ENCODE data around the gene KMO.
A peak's percentile ranks its signal among the peaks of the same experiment; 100 is the strongest.

Gene KMO

DNA sequence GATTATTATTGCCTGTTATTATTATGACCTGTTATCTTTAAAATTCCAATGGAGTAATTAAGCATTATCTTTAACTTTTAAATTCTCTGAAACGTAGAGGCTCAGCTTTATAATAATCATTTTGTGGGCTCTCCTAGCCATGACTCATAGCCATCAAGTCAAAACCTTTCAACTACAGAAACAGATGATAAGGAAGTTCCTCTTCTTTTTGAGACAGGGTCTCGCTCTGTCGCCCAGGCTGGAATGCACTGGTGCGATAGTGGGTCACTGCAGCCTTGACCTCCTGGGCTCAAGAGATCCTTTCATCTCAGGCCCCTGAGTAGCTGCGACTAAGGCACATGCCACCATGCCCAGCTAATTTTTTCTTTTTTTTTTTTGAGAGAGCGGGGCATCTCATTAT, 64.5 kb downstream of the KMO start:
- DNase-seq = no peak

DNA sequence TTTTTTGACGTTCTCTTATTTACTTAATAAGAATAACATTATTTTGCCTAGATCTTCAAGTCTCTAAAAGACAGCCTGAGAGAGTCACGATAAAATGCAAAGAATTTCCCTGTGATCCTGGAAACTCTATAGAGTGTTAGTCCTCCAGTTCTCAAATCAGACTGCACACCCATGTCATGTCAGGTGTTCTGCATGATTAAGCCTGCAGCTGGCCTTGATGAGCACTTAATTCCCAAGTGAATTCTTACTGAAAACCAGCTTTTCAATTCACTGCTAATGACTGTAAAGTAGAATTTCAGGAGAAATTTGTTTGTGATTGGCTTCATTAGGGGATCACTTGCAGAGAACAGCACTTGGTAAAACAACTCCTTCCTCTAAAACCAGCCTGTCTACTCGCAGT, 66.1 kb downstream of the KMO start:
- DNase-seq = no peak

DNA sequence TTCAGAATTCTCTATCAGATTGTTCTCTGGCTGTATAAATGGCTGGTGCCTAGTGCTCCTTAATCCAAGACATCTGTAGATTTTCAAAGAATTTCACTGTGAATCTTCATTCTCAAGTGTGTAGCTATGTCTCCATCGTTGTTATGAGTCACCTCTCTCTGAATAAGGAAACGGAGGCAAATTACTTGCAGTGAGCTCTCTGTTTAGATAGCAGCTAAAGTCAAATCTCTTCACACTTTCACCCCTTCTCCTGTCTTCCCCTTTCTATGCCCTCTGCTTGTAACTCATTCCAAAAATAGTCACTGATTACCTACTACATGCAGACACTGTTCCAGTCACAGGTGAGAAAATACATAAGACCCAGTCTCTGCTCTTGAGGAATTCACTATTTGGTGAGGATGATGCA, 68.3 kb downstream of the KMO start:
- no peak for DNase-seq

DNA sequence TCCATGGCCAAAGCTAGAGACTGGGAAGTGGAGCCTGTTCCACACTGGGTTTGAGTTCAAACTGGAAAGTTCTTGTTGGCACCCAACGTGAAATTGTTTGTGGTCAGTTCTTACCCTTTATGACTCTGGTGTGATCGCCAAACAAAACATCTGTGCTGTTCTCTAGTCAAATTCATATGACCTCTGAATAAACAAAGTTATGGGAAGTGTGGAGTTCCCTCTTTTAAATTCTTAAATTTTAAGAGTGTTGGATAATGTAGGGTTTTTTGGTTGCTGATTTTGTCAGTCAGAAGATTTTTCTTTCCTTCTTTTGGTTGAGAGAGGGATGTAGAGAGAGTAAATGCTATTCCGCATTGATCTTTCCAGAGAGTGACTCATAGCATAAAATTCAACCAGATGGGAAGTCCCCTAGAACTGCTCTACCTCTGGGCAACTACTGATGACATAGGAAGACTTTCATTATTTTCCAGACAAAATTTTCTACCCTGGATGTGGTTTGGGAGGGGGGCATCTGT, 71.6 kb downstream of the KMO start:
- DNase-seq = no peak

DNA sequence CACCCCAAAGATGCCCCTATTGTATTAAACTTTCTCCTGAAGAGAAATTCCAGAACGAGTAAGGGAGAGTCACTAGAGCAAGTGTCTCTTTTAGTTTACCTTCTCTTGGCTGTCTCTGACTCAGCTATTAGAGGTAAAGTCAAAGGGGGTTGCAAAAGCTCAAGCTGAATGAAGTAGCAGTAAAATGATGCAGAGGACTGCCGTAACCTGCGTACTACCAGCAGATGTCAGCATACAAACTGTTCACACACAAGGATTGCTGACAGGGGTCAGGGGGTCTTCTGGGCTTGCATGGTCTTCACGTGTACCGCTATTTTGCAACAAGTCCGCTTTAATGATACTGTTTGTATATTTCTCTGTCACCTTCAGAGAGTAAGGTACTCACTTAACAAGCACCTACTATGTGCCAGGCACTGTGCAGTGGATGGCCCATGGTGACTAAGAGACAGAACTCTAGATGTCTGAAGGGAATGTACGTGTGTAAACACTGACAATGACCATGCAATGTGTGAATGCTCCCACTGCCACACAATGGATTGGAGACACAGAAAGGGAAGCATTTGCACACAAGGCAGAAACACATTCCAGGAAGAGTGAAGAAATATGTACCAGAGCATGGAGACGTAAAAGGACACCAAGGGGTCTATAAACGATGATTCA, 73.1 kb downstream of the KMO start:
- no peak for DNase-seq

DNA sequence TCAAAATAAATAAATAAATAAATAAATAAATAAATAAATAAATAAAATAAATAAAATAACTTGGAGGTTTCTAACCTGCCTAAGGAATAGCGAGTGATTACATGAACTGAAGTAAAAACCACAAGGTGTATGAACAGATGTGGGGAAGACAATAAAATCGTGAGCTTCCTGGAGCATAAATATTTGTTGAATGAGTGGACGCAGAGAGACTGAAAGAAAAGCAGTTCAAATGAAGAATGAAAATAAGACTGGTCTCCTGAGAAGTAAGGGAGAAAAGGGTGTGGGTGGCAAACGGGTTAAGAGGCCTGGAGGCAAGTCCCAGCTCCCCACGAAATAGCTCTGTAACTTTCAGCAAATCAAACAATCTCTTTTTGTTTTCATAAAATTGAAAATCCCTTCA, 74.4 kb downstream of the KMO start:
- DNase-seq = no peak

DNA sequence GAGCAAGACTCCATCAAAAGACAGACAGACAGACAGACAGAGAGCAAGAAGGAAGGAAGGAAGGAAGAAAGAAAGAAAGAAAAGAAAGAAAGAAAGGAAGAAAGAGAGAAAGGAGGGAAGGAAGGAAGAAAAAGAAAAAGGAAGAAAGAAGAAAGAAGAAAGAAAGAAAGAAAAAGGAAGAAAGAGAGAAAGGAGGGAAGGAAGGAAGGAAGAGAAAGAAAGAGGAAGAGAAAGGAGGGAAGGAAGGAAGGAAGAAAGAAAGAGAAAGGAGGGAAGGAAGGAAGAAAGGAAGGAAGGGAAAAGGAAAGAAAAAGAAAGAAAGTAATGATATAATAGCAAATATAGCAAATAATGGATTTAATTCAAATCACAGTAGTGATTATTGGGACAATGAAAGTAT, 75.3 kb downstream of the KMO start:
- no peak for DNase-seq

DNA sequence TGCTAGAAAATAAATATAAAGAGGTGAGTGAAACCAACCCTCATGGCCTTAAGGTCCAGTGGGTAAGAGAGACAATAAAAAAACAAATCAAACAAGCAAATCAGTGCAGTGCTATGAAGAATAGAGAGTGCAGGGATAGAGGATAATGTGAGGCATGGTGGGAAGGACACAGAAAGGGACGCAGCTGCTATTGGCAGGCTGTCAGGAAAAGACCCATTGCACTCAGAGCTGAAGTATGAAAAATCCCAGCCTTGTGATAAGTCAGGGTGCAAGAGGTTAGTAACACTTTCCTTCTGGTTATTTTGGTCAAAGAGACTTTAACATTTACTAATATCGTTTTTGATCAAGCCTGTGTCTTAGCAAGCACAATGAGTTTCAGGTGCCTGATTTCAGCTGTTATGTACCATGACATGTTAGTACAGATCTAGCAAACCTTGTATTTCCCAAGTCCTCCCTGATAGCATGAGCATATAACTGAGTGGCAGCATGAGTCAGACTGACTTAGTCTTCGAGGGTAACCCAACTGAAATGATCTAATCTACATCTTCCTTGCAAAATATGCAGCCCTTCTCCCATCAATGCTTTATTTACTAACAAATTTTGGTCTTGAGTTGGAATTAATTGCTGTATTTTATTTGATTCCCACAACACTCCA, 76.3 kb downstream of the KMO start:
- DNase-seq = no peak

DNA sequence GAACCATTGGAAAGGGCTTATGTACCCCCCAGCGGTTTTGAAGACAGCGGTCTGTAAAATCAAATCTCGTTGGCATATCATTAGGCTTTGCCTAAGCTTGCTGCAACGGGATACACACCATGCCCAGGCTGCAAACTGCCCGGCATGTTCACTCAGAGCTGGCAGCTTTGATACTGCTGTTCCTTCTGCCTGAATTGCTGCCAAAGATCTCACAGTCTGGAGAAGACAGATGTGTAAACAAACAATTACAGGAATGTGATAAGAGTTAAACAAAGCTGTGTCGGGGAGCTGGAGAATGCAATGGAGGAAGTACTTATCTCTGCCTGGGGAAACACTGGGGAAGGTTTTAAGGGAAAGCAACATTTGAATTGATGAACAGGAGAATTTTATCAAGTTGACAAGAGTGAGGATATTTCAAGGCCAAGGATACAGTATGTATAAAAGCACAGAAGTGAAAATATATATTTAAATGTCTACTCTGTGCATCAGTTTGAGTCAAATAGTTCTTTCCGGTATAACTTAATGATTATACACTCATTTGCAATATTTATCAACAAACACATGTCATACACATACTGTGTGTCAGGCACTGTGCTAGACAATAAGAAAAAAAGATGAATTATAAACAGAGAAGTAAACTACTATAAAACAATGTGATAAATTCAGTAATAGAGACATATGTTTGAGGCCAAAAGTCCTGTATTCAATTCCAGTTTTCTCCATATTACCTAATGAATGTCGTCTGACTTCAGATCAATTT, 78.1 kb downstream of the KMO start:
- no peak for DNase-seq

DNA sequence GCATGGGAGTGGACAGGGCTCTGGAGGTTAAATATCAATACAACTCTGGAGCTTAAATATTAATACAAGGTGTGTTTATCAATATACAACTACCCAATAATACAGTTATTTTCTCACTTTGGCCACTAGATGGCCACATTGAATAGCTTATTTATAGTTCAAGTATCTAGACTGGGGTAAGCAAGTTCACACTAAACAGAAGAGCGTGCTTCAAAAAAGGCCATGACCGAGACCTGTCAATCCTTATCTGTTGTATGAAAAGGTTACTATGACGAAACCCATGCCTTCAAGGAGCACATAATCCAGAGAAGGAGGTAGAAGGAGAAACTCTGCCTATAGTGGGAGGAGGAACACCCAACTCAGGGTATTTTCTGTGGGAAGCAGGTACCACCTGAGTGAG, 78.9 kb downstream of the KMO start:
- DNase-seq = no peak

DNA sequence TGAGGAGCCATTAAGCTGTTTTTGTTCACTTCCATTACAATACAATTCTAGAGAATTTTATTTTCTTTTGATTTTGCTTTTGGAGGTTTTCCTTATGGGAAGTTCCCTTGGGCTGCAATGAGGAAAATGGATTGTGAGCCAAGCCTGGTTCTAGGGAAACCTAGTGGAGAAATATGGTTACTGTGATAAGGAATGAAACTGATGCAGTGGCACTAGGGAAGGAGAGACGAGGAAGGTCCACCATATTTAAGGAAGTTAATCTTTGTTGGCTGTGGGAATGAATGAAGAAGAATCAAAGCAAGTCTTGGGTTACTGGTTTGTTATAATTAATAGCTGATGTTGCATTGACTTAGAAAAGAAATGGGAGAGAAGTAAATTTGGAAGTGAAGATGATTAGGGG, 79.6 kb downstream of the KMO start:
- no peak for DNase-seq

DNA sequence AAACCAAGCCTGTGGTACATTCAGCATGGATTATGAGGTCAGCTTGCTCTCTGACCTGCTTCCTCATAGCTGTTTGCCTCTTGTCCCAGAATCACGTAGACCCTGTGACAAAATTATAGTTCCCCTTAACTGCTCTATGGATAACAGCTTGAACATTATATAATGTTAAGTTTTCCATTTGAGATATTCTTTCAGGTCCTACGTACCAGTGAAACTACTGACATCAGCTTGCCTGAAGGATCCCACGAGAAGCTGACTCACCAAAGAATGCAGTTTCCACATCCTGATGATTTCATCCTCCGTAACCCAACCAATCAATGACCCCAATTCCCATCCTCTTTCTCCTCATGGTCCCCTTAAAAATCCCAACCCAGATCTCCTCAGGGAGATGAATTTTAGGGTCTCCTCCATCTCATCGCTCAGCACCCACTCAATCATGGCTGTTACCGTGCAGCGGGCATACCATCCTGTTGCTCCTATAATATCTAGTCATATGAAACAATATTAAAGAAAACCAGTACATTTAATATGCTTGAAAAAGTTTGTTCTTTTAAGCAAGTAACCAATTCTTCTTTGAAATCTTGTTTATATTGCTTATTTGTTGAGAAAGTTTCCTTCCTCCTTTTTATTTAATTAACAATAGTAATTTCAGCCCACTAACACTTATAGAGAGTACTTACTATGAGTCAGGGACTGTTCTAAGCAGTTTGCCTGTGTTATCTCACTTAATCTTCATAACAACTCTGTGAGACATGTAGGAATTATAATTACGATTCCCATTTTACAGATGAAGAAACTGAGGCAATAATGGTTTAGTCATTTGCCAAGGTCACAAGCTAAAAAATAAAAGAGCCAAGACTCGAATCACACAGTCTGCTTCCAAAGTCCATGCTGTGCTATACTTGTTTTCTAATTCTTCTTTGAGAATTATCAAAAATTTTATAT, 80.6 kb downstream of the KMO start:
- no peak for DNase-seq

DNA sequence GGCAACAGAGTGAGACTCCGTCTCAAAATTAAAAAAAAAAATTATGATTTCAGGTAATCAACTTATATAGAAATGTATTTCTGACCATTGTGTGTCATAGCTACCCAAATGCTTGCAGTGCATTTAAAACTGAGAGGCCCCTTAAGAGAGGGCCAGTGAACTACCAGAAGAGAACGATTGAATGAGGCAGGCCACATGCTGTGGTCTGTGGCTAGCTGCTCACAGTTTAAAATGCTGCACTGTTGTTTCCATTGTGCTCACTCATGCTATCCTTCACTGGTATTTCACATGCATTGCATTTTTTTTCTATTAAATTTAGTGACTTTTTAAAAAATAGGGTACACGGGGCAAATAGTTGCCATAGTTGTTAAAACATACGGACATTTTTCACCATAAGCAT, 82.0 kb downstream of the KMO start:
- no peak for DNase-seq

DNA sequence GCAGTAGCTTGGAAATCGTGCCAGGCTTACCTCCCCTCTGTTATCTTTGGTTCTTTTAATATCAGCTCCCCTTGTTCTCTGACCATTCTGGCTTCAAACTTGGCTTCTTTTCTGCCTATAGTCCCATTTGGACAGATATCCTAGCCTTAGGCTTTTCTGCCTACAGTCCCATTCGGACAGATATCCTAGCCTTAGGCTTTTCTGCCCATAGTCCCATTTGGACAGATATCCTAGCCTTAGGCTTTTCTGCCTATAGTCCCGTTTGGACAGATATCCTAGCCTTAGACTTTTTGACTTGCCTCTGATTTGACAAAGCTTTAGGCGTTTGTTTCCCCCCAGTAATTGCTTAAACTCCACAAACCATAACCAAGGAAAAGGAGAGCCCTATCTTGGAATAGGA, 82.4 kb downstream of the KMO start:
- no peak for DNase-seq

DNA sequence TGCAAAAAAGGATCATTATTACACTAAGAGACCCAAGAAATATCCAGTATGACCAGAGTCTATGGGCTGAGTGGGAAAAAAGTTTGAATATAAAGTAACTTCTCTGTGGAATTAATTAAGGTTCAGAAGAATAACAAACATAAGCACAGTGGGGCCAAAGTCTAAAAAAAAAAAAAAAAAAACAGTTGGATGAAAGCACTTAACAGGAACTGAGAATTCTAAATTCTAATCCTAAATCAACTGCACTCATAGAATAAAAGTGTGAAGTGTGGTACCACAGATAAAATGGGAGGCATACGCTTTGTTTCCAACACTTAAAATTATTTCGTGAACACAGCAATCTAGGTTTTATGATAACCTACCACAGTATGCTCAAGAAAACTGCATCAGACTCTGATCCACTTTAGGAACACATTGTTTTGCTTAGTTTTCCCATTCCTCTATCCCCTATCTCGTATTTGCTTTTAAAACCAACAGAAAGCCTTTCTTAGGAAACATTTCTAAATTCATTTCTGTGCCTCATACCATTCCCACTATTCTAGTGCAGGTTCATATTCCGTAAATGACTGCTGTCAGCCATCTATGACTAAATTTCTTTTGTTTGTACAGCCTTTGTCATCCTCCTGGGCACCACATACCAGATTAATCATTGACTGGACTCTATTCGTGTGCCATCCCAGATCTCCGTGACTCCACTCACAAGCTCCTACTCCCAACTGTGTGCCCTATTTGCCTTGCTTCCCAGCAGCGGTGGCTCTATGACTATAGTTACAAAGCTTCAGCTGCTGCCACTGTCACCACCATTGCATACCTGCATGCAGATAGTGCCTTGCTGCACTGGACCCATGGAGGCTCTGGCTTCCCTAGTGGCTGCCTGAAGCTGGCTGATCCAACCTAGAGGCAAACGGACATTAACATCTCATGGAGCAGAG, 83.1 kb downstream of the KMO start:
- no peak for DNase-seq

DNA sequence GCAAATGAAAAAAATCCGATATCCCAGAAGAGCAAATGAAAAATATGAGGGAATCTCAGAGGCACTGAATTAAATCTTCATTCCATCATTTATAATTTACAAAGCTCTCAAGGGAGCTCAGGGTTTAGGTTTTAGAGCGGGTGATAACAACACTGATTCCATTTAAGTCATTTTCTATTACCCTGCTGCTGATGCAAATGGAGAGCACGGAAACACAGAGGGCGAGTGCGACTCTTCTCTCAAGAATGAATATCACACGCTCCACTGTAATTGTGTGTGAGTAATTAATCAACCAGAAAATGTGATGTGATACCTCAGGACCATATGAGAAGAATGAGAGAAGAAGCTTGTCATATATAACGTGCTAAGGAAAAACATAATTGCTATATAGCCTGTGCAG, 85.2 kb downstream of the KMO start:
- DNase-seq = no peak

DNA sequence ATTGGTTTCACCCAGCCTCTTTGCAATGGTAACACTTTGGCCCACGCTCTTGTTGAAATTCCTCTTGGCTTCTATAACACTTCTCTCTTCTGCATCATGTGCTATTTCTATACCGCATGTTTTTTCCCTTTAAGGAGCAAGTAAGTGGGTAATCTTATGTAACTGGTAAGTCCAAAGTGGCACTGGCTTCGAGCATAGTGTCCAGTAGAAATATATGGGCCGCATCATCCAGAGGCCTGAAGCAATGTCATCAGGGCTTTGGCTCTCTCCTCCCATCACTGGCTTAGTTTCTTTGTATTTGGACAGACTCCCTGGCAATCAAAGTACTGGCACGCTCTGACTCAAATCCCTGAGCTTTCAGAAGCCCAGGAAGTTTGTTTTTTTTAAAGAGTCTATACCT, 90.5 kb downstream of the KMO start:
- DNase-seq = no peak

DNA sequence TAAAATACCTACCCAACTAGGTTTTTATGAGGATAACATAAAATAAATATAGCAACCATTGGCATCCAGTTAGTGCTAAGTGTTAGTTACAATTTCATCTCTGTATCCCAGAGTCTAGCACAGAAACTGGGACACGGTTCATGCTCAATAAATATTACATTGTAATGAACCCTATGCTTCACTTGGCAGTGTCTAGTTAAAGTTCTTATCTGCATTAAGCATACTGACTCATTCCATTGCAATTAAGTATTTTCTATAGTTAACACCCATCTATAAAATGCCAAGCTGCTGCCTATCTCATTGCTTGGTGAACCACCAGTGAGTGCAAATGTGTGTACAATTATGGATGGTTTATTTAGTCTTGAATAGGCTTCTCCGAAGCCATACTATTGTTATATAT, 92.8 kb downstream of the KMO start:
- DNase-seq = no peak

DNA sequence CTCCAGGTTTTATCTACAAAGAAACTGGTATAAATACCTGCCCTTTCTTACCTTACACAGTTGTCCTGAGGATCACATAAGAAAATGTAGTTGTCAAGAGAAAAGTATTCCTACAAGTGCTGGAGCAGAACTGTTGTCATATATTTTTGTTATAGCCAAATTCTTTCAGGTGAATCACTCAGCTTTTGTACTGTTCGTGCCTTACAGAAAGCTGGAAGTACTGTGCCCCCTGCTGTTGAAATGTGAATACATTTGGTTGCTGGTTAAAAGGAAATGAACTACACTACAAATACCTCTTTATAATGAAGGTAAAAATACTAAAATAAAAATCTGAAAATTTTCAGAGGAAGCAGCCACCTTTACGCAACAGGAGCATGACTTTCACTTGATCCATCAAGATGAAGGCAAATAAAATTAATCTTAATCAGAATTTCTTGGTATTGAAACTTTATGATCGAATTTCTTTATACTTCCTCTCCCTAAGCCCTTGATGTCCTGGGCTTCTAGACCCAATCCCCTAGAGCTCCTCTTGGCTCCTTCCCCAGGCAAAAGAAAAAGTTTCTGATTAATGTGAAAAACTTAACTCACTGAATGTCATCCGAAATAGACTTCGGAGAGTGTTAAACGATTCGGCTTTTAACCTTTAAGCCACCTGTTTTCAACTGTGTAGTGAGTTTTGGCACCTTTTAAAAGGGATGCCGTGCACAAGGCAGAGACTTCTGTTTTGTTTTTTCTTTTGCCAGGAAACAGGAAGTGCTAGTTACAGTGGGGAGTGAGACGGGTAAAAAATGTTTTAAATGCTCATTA, 95.5 kb downstream of the KMO start:
- DNase-seq = peak; percentile 40

DNA sequence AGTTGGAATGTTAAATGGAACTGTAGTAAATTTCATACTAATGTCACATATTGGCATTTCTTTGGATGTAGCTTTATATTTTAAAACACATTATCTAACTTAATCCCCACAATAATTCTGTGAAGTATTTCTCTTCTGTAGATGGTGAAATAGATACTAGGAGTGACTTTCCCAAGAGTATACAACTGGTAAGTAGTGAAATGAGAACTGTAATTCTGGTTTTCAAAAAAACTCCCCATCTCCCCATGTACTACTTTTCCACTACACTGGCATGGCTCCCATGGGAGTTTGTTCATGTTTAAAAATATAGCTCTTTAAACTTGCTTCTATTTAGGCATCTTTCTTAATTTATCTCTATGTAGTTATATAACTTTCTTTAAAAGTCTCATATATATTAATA, 97.8 kb downstream of the KMO start:
- DNase-seq = no peak

DNA sequence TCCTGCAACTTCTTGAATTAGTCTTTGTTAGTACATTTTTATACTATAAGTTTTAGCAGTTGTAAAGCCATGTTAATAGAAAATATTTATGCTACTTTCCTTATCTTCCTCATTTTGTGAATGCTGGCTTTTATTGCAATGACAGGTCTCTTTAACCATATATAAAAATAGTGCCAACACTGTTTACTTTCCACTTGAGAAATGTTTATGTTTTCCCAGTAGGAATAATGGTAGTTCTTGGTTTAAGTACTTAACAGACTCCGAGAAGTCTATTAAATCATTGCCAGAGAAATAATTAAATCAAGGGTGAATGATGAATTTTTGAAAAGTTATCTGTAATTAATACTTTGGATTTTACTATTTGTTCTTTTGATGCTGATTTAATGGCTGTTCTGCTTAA, 98.3 kb downstream of the KMO start:
- DNase-seq = no peak
